ENCODE results near the gene IL21R.

Gene IL21R

GRCh38 chr16:27406511-27407128, 4.6 kb downstream of the IL21R start:
- no peak for TF ChIP-seq FOXP2 (optimal IDR thresholded peaks at IDR 0.05; ENCODE audit: borderline replicate concordance, extremely low read depth, extremely low read length, insufficient read depth)
- TF ChIP-seq REST (IDR thresholded peaks at IDR 0.05; ENCODE audit: insufficient read depth in 1 of 2, low read depth in 2 of 2, low read length in 2 of 2): no peak
- no peak for TF ChIP-seq POLR2AphosphoS5 (IDR thresholded peaks at IDR 0.05; ENCODE audit: low read depth, low read length)
- no peak for TF ChIP-seq TAF1 (IDR thresholded peaks at IDR 0.05; ENCODE audit: borderline replicate concordance, insufficient read depth, low read length)
- TF ChIP-seq SIN3A (IDR thresholded peaks at IDR 0.05; ENCODE audit: borderline replicate concordance, insufficient read depth, low read length): no peak

DNA sequence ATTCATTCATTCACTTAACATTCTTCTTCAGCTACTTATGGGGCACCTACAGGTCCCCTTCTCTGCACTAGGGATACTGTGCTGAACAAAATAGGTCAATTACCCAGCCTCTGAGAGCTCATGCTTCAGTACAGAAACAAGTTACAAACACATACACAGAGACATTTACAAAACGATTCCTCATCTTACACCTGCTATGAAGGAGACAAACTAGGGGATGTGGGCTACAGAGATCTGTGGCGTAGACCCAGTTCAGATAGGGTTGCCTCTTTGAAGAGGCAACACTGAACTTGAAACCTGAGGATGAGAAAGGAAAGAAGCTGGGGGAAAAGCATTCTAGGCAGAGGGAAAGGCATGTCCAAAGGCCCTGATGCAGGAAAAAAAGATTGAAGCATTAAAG, 5.2 kb downstream of the IL21R start:
- TF ChIP-seq SIN3A (IDR thresholded peaks at IDR 0.05; ENCODE audit: borderline replicate concordance, insufficient read depth, low read length): no peak
- TF ChIP-seq POLR2AphosphoS5 (IDR thresholded peaks at IDR 0.05; ENCODE audit: low read depth, low read length): no peak
- no peak for TF ChIP-seq TAF1 (IDR thresholded peaks at IDR 0.05; ENCODE audit: borderline replicate concordance, insufficient read depth, low read length)
- TF ChIP-seq REST (IDR thresholded peaks at IDR 0.05; ENCODE audit: insufficient read depth in 1 of 2, low read depth in 2 of 2, low read length in 2 of 2): no peak

DNA sequence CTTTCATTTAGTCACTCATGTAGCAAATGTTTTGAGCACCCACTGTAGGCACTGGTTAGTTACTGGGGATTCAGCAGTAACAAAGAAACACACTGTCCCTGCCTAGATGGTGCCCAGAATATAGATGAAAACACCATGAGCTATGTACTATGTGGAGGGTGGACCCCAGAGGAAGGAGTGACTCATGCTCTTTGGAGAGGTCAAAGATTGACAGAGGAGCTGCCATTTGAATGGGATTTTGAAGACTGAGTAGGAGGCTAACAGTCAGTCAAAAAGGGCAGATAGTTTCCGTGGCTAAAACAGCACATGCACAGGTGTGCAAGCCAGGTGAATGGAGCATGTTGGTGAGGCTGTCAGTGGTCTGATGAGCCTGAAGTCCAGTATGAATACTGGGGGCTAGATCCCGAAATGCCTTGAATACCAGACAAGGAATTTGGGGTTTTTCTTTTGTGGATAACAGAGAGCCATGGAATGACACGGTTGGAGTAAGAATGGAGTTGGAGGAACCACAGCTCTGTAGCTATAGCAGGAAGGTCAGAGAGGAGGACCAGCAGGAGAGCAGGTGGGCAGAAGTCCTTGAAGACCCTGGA, 6.1 kb downstream of the IL21R start:
- no peak for TF ChIP-seq POLR2AphosphoS5 (IDR thresholded peaks at IDR 0.05; ENCODE audit: low read depth, low read length)
- no peak for TF ChIP-seq REST (IDR thresholded peaks at IDR 0.05; ENCODE audit: insufficient read depth in 1 of 2, low read depth in 2 of 2, low read length in 2 of 2)
- no peak for TF ChIP-seq FOXP2 (optimal IDR thresholded peaks at IDR 0.05; ENCODE audit: borderline replicate concordance, extremely low read depth, extremely low read length, insufficient read depth)
- TF ChIP-seq TAF1 (IDR thresholded peaks at IDR 0.05; ENCODE audit: borderline replicate concordance, insufficient read depth, low read length): no peak
- no peak for TF ChIP-seq SIN3A (IDR thresholded peaks at IDR 0.05; ENCODE audit: borderline replicate concordance, insufficient read depth, low read length)

- TF ChIP-seq FOXP2 (optimal IDR thresholded peaks at IDR 0.05; ENCODE audit: borderline replicate concordance, extremely low read depth, extremely low read length, insufficient read depth) (no peak), REST (IDR thresholded peaks at IDR 0.05; ENCODE audit: insufficient read depth in 1 of 2, low read depth in 2 of 2, low read length in 2 of 2) (no peak), SIN3A (IDR thresholded peaks at IDR 0.05; ENCODE audit: borderline replicate concordance, insufficient read depth, low read length) (no peak), POLR2AphosphoS5 (IDR thresholded peaks at IDR 0.05; ENCODE audit: low read depth, low read length) (no peak), TAF1 (IDR thresholded peaks at IDR 0.05; ENCODE audit: borderline replicate concordance, insufficient read depth, low read length) (no peak)
These were observed 6.6 kb downstream of the IL21R start for GRCh38 chr16:27408602-27409031.

All from PFSK-1 (cell line).